ENCODE data around the gene DUOXA1.

Gene DUOXA1

DNA sequence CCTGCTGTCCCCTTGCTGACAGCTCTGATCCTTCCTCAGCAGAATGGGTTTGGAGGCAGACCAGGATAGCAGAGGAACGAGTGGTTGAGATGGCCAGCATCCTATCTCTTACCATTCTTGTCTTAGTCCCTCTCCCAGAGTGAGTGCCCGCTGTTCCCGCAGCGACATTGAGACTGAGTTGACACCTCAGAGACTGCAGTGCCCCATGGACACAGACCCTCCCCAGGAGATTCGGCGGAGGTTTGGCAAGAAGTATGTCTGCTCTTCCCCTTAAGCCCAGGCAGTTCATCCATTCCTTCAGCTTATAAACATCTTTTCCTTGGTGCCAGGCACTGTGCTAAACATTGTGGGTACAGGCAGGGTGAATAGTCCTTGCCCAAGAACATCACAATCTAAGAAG, 21.3 kb upstream of the DUOXA1 start:
- TF ChIP-seq, protein P1, sequence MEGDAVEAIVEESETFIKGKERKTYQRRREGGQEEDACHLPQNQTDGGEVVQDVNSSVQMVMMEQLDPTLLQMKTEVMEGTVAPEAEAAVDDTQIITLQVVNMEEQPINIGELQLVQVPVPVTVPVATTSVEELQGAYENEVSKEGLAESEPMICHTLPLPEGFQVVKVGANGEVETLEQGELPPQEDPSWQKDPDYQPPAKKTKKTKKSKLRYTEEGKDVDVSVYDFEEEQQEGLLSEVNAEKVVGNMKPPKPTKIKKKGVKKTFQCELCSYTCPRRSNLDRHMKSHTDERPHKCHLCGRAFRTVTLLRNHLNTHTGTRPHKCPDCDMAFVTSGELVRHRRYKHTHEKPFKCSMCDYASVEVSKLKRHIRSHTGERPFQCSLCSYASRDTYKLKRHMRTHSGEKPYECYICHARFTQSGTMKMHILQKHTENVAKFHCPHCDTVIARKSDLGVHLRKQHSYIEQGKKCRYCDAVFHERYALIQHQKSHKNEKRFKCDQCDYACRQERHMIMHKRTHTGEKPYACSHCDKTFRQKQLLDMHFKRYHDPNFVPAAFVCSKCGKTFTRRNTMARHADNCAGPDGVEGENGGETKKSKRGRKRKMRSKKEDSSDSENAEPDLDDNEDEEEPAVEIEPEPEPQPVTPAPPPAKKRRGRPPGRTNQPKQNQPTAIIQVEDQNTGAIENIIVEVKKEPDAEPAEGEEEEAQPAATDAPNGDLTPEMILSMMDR (IDR thresholded peaks at IDR 0.05; ENCODE audit: low read depth, low read length) = no peak
- no peak overlapping the region for H3K4me3 ChIP-seq (ENCODE audit: low read depth, low read length)

GRCh38 chr15:45150481-45150880, 20.8 kb upstream of the DUOXA1 start:
- TF ChIP-seq, protein P1 (IDR thresholded peaks at IDR 0.05; ENCODE audit: low read depth, low read length) = no peak
- no peak overlapping the region for H3K4me3 ChIP-seq (ENCODE audit: low read depth, low read length)

- TF ChIP-seq, protein P1 (IDR thresholded peaks at IDR 0.05; ENCODE audit: low read depth, low read length) = no peak
- H3K4me3 ChIP-seq (ENCODE audit: low read depth, low read length) = no peak overlapping the region
Measured at GRCh38 chr15:45149060-45149459, 19.4 kb upstream of the DUOXA1 start.

GRCh38 chr15:45148076-45149059, 18.7 kb upstream of the DUOXA1 start:
- TF ChIP-seq, protein P1 (IDR thresholded peaks at IDR 0.05; ENCODE audit: low read depth, low read length) = no peak
- no peak overlapping the region for H3K4me3 ChIP-seq (ENCODE audit: low read depth, low read length)

GRCh38 chr15:45147606-45148005, 17.9 kb upstream of the DUOXA1 start:
- no peak overlapping the region for H3K4me3 ChIP-seq (ENCODE audit: low read depth, low read length)
- TF ChIP-seq, protein P1 (IDR thresholded peaks at IDR 0.05; ENCODE audit: low read depth, low read length) = no peak

GRCh38 chr15:45146405-45146804, 16.7 kb upstream of the DUOXA1 start:
- TF ChIP-seq, protein P1 (IDR thresholded peaks at IDR 0.05; ENCODE audit: low read depth, low read length) = no peak

DNA sequence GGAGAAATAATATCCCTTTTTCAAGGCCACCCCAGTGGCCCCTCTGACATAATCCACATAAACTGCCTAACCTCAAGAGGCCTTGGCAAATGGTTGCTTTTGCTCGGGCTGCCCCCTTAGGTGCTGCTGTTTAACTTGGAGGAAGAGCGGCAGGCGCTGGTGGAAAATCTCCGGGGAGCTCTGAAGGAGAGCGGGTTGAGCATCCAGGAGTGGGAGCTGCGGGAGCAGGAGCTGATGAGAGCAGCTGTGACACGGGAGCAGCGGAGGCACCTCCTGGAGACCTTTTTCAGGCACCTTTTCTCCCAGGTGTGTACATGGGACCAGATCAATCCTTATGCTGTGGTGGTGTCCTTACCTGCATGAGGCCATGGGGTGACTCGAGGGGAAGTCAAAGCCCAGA, 15.1 kb upstream of the DUOXA1 start:
- H3K4me3 ChIP-seq (ENCODE audit: low read depth, low read length) = no peak overlapping the region

More at GRCh38 chr15:45146405-45146804, 16.7 kb upstream of the DUOXA1 start:
- no peak overlapping the region for H3K4me3 ChIP-seq (ENCODE audit: low read depth, low read length)

More for the DNA sequence above, 15.1 kb upstream of the DUOXA1 start:
- TF ChIP-seq, protein P1 (IDR thresholded peaks at IDR 0.05; ENCODE audit: low read depth, low read length) = no peak
